GM12878 (cell line): Measurements from ENCODE around the gene CDH7. TPM values are rescaled to one million over a fixed set of nuclear protein-coding genes. Genes with fewer than 3 reads are reported as not detected.

ENCODE experiments used
- ATAC-seq: fragments of 200-7000 bp; cut with Tn5 transposase; 3 replicates; pipeline ENCODE4 v1.9.1; 2020; ENCODE audit warnings: mild to moderate bottlenecking, moderate library complexity
- BruUV-seq: library from RNA; stranded (reverse); fragments of 400-500 nt; replicated peaks from 2 replicates; lab custom pipeline; 2021; lab: Mats Ljungman, UMichigan
- CTCF ChIA-PET: fragments of 300-600 bp; sonication (Branson Sonifier 250); formaldehyde crosslinking; extraction: SDS; loops from one replicate; lab custom pipeline; 2021; ENCODE audit warnings: inconsistent platforms; lab: Yijun Ruan, JAX
- POLR2A ChIA-PET: fragments of 350-600 bp; formaldehyde crosslinking; extraction: SDS; loops from one replicate; lab custom pipeline; 2021; ENCODE audit warnings: inconsistent platforms; lab: Charles Lee
- RAD21 ChIA-PET: fragments of 300-600 bp; sonication (Branson Sonifier 250); formaldehyde crosslinking; loops from one replicate; lab custom pipeline; 2023; ENCODE audit warnings: antibody characterized with exemption; ENCODE audit not compliant: unreplicated experiment; lab: Charles Lee
- SMC1A ChIA-PET: fragments of 300-600 bp; sonication (Branson Sonifier 250); formaldehyde crosslinking; loops from one replicate; lab custom pipeline; 2023; ENCODE audit not compliant: unreplicated experiment, uncharacterized antibody; lab: Charles Lee
- DNase-seq: peaks from one replicate; pipeline ENCODE4 v3.0.0-alpha.2; 2011; ENCODE audit warnings: low read depth, low spot score
- FAIRE-seq: peaks from 3 replicates; lab custom pipeline; 2011; peaks lifted over from hg19 to GRCh38; lab: Jason Lieb, UNC
- H2AFZ ChIP-seq: 2 replicates; pipeline ENCODE4 v1.6.0; 2011; ENCODE audit warnings: low read depth, low read length, control low read depth; ENCODE audit not compliant: control insufficient read depth
- H3K27ac ChIP-seq: 2 replicates; pipeline ENCODE4 v1.5.1; 2011; ENCODE audit warnings: control low read depth; ENCODE audit not compliant: control insufficient read depth, insufficient read depth
- H3K27me3 ChIP-seq, 2 experiments: replicated peaks in 1 of 2; 2 replicates each; pipeline versions ENCODE4 v1.6.0 to v1.6.1; 2011; ENCODE audit warnings: low read length in 1 of 2; ENCODE audit not compliant: control insufficient read depth in 2 of 2, insufficient read depth in 2 of 2
- H3K36me3 ChIP-seq, 2 experiments: 2 replicates each; pipeline ENCODE4 v1.5.1; 2011; ENCODE audit warnings: low read length in 1 of 2; ENCODE audit not compliant: control insufficient read depth in 2 of 2, insufficient read depth in 2 of 2
- H3K4me1 ChIP-seq: 2 replicates; pipeline ENCODE4 v1.6.1; 2011; ENCODE audit warnings: mild to moderate bottlenecking, low read length, moderate library complexity, mixed read lengths; ENCODE audit not compliant: control insufficient read depth, insufficient read depth
- H3K4me2 ChIP-seq: 2 replicates; pipeline ENCODE4 v1.6.0; 2011; ENCODE audit warnings: control low read depth; ENCODE audit not compliant: control insufficient read depth, insufficient read depth
- H3K4me3 ChIP-seq: fragments of 200-600 bp; sonication (generic); 2 replicates; pipeline ENCODE4 v1.5.1; 2016
- H3K79me2 ChIP-seq: 2 replicates; pipeline ENCODE4 v1.6.0; 2011; ENCODE audit warnings: low read length; ENCODE audit not compliant: control insufficient read depth, insufficient read depth
- H3K9ac ChIP-seq: 2 replicates; pipeline ENCODE4 v1.8.0; 2011; ENCODE audit warnings: low read length, control low read depth, mixed read lengths; ENCODE audit not compliant: control insufficient read depth, insufficient read depth
- H3K9me3 ChIP-seq: replicated peaks from 3 replicates; pipeline ENCODE4 v1.5.1; 2011; ENCODE audit warnings: mild to moderate bottlenecking, low read length; ENCODE audit not compliant: control insufficient read depth, insufficient read depth
- H4K20me1 ChIP-seq: 2 replicates; pipeline ENCODE4 v1.6.0; 2011; ENCODE audit not compliant: control insufficient read depth, insufficient read depth
- BHLHE40 ChIP-seq, 2 experiments: fragments of 450-650 bp in 1 of 2; IDR thresholded peaks; 2 replicates each; pipeline ENCODE4 v1.6.1; 2011 to 2017; ENCODE audit warnings: low read depth in 2 of 2, borderline replicate concordance in 1 of 2, improper control_type of control experiment in 1 of 2, low read length in 1 of 2, mild to moderate bottlenecking in 1 of 2
- CHD1 ChIP-seq: IDR thresholded peaks from 2 replicates; pipeline ENCODE4 v1.6.1; 2012; ENCODE audit warnings: low read depth, low read length, improper control_type of control experiment
- EED ChIP-seq: sonication (generic); IDR thresholded peaks from 2 replicates; pipeline ENCODE4 v1.6.1; 2016; ENCODE audit warnings: antibody characterized with exemption, low read depth
- IRF4 ChIP-seq: IDR thresholded peaks from 2 replicates; pipeline ENCODE4 v1.6.1; 2011; ENCODE audit warnings: low read depth, low read length
- JUND ChIP-seq: IDR thresholded peaks from 2 replicates; pipeline ENCODE4 v1.6.1; 2012; ENCODE audit warnings: low read depth, mild to moderate bottlenecking, low read length, improper control_type of control experiment, moderate library complexity
- KDM1A ChIP-seq: fragments of 200-600 bp; sonication (generic); IDR thresholded peaks from 2 replicates; pipeline ENCODE4 v1.6.1; 2016; ENCODE audit warnings: borderline replicate concordance
- KLF5 ChIP-seq: fragments of 450-650 bp; IDR thresholded peaks from 2 replicates; pipeline ENCODE4 v1.6.1; 2014; ENCODE audit warnings: mild to moderate bottlenecking; ENCODE audit not compliant: partially characterized antibody
- RUNX3 ChIP-seq: IDR thresholded peaks from 2 replicates; pipeline ENCODE4 v1.6.1; 2012; ENCODE audit warnings: low read length, inconsistent platforms
- SMAD5 ChIP-seq: IDR thresholded peaks from 2 replicates; pipeline ENCODE4 v1.6.1; 2016; ENCODE audit warnings: antibody characterized with exemption, low read depth
- WRNIP1 ChIP-seq: IDR thresholded peaks from 2 replicates; pipeline ENCODE4 v1.6.1; 2011; ENCODE audit warnings: low read depth, low read length, improper control_type of control experiment, borderline replicate concordance
- YBX1 ChIP-seq: fragments of 450-650 bp; IDR thresholded peaks from 2 replicates; pipeline ENCODE4 v1.6.1; 2016; ENCODE audit warnings: antibody characterized with exemption
- WGBS: methylation state at CpG from one replicate; pipeline ENCODE4 v1.1.6; 2016; ENCODE audit warnings: low lambda C conversion rate; ENCODE audit not compliant: insufficient replicate concordance, insufficient coverage; ENCODE audit errors: missing lambda C conversion rate; 5-methylcytosine and 5-hydroxymethylcytosine counted together
- in situ Hi-C: fragments of 300-500 bp; cut with MboI; formaldehyde crosslinking; loops from 9 replicates; pipeline ENCODE4 v1.14.3; 2018; ENCODE audit warnings: mixed read lengths
- intact Hi-C: fragments of 100-400 bp; cut with micrococcal nuclease; formaldehyde crosslinking; loops from one replicate; pipeline ENCODE4 v1.14.2; 2022; ENCODE audit not compliant: unreplicated experiment
- polyA plus RNA-seq, 11 experiments: library from polyadenylated mRNA; depleted of rRNA in 4 of 11; unstranded in 6 of 11; stranded (reverse) in 5 of 11; fragments of >200 nt; fragmentation: Nextera tagmentation in 4 of 11; fragmentation: Illumina TruSeq in 1 of 11; extraction: Ambion mirVana in 4 of 11; extraction: Trizol in 1 of 11; gene quantifications; 1 replicate in 1 of 11; 2 replicates in 10 of 11; pipeline versions ENCODE4 v1.2.1 to v1.2.3, GENCODE V29; 2011 to 2016; ENCODE audit warnings: inconsistent platforms in 2 of 11, missing spikeins in 2 of 11, low read depth in 1 of 11
- total RNA-seq, 4 experiments: library from RNA; depleted of rRNA in 3 of 4; stranded (reverse); fragments of >200 nt in 3 of 4; fragmentation: Illumina TruSeq in 1 of 4; extraction: Trizol in 1 of 4; gene quantifications; 2 replicates each; pipeline versions ENCODE4 v1.2.1 to v1.2.3, GENCODE V29; 2013 to 2021
- TF ChIP-seq, protein P1 (sequence below): fragments of 450-650 bp; IDR thresholded peaks from 2 replicates; pipeline ENCODE4 v1.6.1; 2014; ENCODE audit warnings: mild to moderate bottlenecking
- TF ChIP-seq, protein P2 (sequence below): fragments of 450-650 bp; IDR thresholded peaks from 2 replicates; pipeline ENCODE4 v1.6.1; 2018; ENCODE audit warnings: borderline replicate concordance, mild to moderate bottlenecking; ENCODE audit not compliant: partially characterized antibody
- TF ChIP-seq, protein P3 (sequence below): IDR thresholded peaks from 2 replicates; pipeline ENCODE4 v1.6.1; 2012; ENCODE audit warnings: low read depth, low read length, improper control_type of control experiment

Gene CDH7
- total and polyA plus RNA-seq, 10 of the 15 experiments (the other 5 are each of a cell fraction or from before 2014, with no cell fraction given) = 0.03 TPM; not detected in 9

DNA sequence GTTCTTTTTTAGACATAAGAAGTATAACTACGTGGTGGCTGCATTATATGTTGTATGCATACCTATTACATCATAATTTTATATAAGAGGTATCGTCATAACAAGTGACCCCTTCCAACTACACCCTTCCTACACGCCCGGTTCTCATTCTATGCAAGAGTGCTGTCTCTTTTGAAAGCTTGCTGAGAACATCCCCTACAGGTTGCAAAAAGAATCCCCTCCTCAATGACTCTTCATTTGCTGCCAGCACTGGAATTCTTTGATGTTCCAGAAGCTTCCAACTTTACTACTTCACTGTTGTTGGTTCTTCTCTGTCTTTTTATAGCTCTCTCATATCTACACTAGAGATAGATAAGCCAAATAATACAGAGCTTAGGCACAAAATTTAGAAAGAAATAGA, 66.4 kb downstream of the CDH7 start:
- TF ChIP-seq RUNX3 (no peak), KDM1A (no peak), IRF4 (no peak), CHD1 (no peak), SMAD5 (no peak), EED (no peak), KLF5 (no peak), YBX1 (no peak), BHLHE40 (IDR thresholded peaks at IDR 0.05; ENCODE audit: borderline replicate concordance in 1 of 2, low read depth in 2 of 2, low read length in 1 of 2) (no peak), WRNIP1 (no peak), JUND (no peak)
- TF ChIP-seq, protein P1, sequence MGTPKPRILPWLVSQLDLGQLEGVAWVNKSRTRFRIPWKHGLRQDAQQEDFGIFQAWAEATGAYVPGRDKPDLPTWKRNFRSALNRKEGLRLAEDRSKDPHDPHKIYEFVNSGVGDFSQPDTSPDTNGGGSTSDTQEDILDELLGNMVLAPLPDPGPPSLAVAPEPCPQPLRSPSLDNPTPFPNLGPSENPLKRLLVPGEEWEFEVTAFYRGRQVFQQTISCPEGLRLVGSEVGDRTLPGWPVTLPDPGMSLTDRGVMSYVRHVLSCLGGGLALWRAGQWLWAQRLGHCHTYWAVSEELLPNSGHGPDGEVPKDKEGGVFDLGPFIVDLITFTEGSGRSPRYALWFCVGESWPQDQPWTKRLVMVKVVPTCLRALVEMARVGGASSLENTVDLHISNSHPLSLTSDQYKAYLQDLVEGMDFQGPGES = no peak
- TF ChIP-seq, protein P2, sequence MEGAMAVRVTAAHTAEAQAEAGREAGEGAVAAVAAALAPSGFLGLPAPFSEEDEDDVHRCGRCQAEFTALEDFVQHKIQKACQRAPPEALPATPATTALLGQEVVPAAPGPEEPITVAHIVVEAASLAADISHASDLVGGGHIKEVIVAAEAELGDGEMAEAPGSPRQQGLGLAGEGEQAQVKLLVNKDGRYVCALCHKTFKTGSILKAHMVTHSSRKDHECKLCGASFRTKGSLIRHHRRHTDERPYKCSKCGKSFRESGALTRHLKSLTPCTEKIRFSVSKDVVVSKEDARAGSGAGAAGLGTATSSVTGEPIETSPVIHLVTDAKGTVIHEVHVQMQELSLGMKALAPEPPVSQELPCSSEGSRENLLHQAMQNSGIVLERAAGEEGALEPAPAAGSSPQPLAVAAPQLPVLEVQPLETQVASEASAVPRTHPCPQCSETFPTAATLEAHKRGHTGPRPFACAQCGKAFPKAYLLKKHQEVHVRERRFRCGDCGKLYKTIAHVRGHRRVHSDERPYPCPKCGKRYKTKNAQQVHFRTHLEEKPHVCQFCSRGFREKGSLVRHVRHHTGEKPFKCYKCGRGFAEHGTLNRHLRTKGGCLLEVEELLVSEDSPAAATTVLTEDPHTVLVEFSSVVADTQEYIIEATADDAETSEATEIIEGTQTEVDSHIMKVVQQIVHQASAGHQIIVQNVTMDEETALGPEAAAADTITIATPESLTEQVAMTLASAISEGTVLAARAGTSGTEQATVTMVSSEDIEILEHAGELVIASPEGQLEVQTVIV = no peak
- TF ChIP-seq, protein P3, sequence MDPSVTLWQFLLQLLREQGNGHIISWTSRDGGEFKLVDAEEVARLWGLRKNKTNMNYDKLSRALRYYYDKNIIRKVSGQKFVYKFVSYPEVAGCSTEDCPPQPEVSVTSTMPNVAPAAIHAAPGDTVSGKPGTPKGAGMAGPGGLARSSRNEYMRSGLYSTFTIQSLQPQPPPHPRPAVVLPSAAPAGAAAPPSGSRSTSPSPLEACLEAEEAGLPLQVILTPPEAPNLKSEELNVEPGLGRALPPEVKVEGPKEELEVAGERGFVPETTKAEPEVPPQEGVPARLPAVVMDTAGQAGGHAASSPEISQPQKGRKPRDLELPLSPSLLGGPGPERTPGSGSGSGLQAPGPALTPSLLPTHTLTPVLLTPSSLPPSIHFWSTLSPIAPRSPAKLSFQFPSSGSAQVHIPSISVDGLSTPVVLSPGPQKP = no peak
- TF ChIP-seq, all 136 proteins: peak for 0
- Histone ChIP-seq H3K4me3 (no peak overlapping the region), H3K4me2 (no peak overlapping the region), H3K79me2 (no peaks in the 10 kb centered on the region), H4K20me1 (no peaks in the 10 kb centered on the region), H3K27ac (no peak overlapping the region), H3K4me1 (no peaks in the 10 kb centered on the region), H3K36me3 (no peaks in the 10 kb centered on the region), H3K27me3 (no peaks in the 10 kb centered on the region), H3K9ac (no peak overlapping the region), H2AFZ (no peak overlapping the region), H3K9me3 (no peaks in the 10 kb centered on the region)
- no TSS peak for BruUV-seq
- in situ Hi-C loops = no loop called here
- DNase-seq = no peak
- ChIA-PET POLR2A (no interaction called here), SMC1A (no interaction called here), CTCF (interaction anchor here (0.8 kb wide), 1 partner anchor 11 kb away, joined by 3 read pairs; no protein-coding TSS in a partner anchor), RAD21 (no interaction called here)
- no peak for FAIRE-seq
- ATAC-seq = no peak
- intact Hi-C loops = no loop called here
- WGBS = 23% methylated on average over 4 of the region's 4 CpGs
